SK-N-SH (cell line): Measurements from ENCODE around the gene MYEOV. TPM values are rescaled to one million over a fixed set of nuclear protein-coding genes. Genes with fewer than 3 reads are reported as not detected.
A peak's percentile ranks its signal among the peaks of the same experiment; 100 is the strongest.

Source experiments
- CTCF ChIA-PET: fragments of 300-600, 350-600 bp; formaldehyde crosslinking; extraction: SDS; loops from one replicate; lab custom pipeline; 2021; lab: Yijun Ruan, JAX
- POLR2A ChIA-PET: fragments of 350-600 bp; sonication (Branson Sonifier 250); formaldehyde crosslinking; extraction: SDS; loops from one replicate; lab custom pipeline; 2020; ENCODE audit warnings: antibody characterized with exemption, inconsistent platforms; lab: Yijun Ruan, JAX
- DNase-seq: peaks from one replicate; pipeline ENCODE4 v3.0.0; 2012
- H2AFZ ChIP-seq: fragments of 200-600 bp; sonication (generic); 2 replicates; pipeline ENCODE4 v1.8.1; 2016; ENCODE audit warnings: antibody characterized with exemption, mild to moderate bottlenecking, low read depth
- H3F3A ChIP-seq: fragments of 200-600 bp; sonication (generic); replicated peaks from 2 replicates; pipeline ENCODE3; 2016; ENCODE audit warnings: antibody characterized with exemption, mild to moderate bottlenecking; ENCODE audit not compliant: insufficient read depth
- H3K27ac ChIP-seq, 2 experiments: fragments of 200-500 bp in 1 of 2; fragments of 200-600 bp in 1 of 2; sonication (Bioruptor generic) in 1 of 2; sonication (generic), shearing (Covaris generic) in 1 of 2; 2 replicates each; pipeline versions ENCODE4 v1.5.1 to v1.6.1; 2014 to 2016; ENCODE audit warnings: low read depth in 2 of 2, inconsistent platforms in 1 of 2, low read length in 1 of 2, mild to moderate bottlenecking in 1 of 2, mixed read lengths in 1 of 2
- H3K27me3 ChIP-seq: fragments of 200-600 bp; sonication (generic), shearing (Covaris generic); 2 replicates; pipeline ENCODE4 v1.6.1; 2016; ENCODE audit warnings: mixed run types; ENCODE audit not compliant: insufficient read depth
- H3K36me3 ChIP-seq, 2 experiments: fragments of 200-500 bp in 1 of 2; fragments of 200-600 bp in 1 of 2; sonication (Bioruptor generic) in 1 of 2; sonication (generic) in 1 of 2; replicated peaks in 1 of 2; 2 replicates each; pipeline versions ENCODE3 to v1.5.1; 2014 to 2016; ENCODE audit warnings: low read length in 1 of 2, mild to moderate bottlenecking in 1 of 2; ENCODE audit not compliant: insufficient read depth in 2 of 2, control insufficient read depth in 1 of 2
- H3K4me1 ChIP-seq, 2 experiments: fragments of 200-500 bp in 1 of 2; fragments of 200-600 bp in 1 of 2; sonication (Bioruptor generic) in 1 of 2; sonication (generic), shearing (Covaris generic) in 1 of 2; 2 replicates each; pipeline versions ENCODE4 v1.5.1 to v1.6.1; 2014 to 2016; ENCODE audit warnings: low read depth in 1 of 2, low read length in 1 of 2, mixed run types in 1 of 2; ENCODE audit not compliant: insufficient read depth in 2 of 2, control insufficient read depth in 1 of 2
- H3K4me2 ChIP-seq: fragments of 200-600 bp; sonication (generic), shearing (Covaris generic); 2 replicates; pipeline ENCODE4 v1.6.1; 2017; ENCODE audit warnings: mixed run types
- H3K4me3 ChIP-seq, 2 experiments: fragments of 200-500 bp in 1 of 2; fragments of 200-600 bp in 1 of 2; sonication (Bioruptor generic) in 1 of 2; sonication (generic), shearing (Covaris generic) in 1 of 2; 2 replicates each; pipeline versions ENCODE4 v1.5.1 to v1.8.1; 2014 to 2016; ENCODE audit warnings: low read depth in 2 of 2, inconsistent platforms in 1 of 2, low read length in 1 of 2, mild to moderate bottlenecking in 1 of 2, mixed read lengths in 1 of 2, moderate library complexity in 1 of 2
- H3K79me2 ChIP-seq: fragments of 200-600 bp; sonication (generic); 2 replicates; pipeline ENCODE4 v1.8.1; 2017; ENCODE audit warnings: mild to moderate bottlenecking; ENCODE audit not compliant: insufficient read depth
- H3K9ac ChIP-seq: fragments of 200-600 bp; sonication (generic); 2 replicates; pipeline ENCODE4 v1.6.1; 2017; ENCODE audit warnings: mixed run types
- H3K9me2 ChIP-seq: fragments of 200-600 bp; sonication (generic); 2 replicates; pipeline ENCODE4 v1.6.1; 2017; ENCODE audit warnings: mixed run types
- H3K9me3 ChIP-seq: fragments of 200-600 bp; sonication (generic); 2 replicates; pipeline ENCODE4 v1.6.1; 2017; ENCODE audit warnings: mixed run types, mild to moderate bottlenecking, moderate library complexity
- H4K20me1 ChIP-seq: fragments of 200-600 bp; sonication (generic); 2 replicates; pipeline ENCODE4 v1.6.1; 2017; ENCODE audit warnings: mild to moderate bottlenecking, mixed run types; ENCODE audit not compliant: insufficient read depth
- CTCF ChIP-seq: fragments of 200-600 bp; sonication (generic); IDR thresholded peaks from 2 replicates; pipeline ENCODE4 v1.6.1; 2017; ENCODE audit warnings: antibody characterized with exemption, mild to moderate bottlenecking, moderate library complexity
- EZH2phosphoT487 ChIP-seq: fragments of 200-600 bp; sonication (generic); IDR thresholded peaks from 2 replicates; pipeline ENCODE4 v1.6.1; 2017; ENCODE audit warnings: low read depth, mixed run types, mild to moderate bottlenecking, antibody characterized with exemption, moderate library complexity, borderline replicate concordance
- FOSL2 ChIP-seq: IDR thresholded peaks from 2 replicates; pipeline ENCODE4 v1.4.0; 2012; ENCODE audit warnings: low read depth, mild to moderate bottlenecking, moderate library complexity, borderline replicate concordance
- FOXM1 ChIP-seq: IDR thresholded peaks from 2 replicates; pipeline ENCODE4 v1.4.0; 2012; ENCODE audit warnings: low read depth, mild to moderate bottlenecking
- JUND ChIP-seq: IDR thresholded peaks from 2 replicates; pipeline ENCODE4 v1.4.0; 2012
- MXI1 ChIP-seq: IDR thresholded peaks from 2 replicates; pipeline ENCODE4 v1.6.1; 2012; ENCODE audit warnings: mild to moderate bottlenecking, low read depth, low read length, improper control_type of control experiment
- PBX3 ChIP-seq: IDR thresholded peaks from 2 replicates; pipeline ENCODE4; 2012
- POLR2AphosphoS5 ChIP-seq: IDR thresholded peaks from 2 replicates; pipeline ENCODE4 v1.6.1; 2012; ENCODE audit warnings: low read depth, low read length
- RFX5 ChIP-seq: IDR thresholded peaks from 2 replicates; pipeline ENCODE4 v1.6.1; 2012; ENCODE audit warnings: mild to moderate bottlenecking, improper control_type of control experiment, low read length
- RXRA ChIP-seq: IDR thresholded peaks from 2 replicates; pipeline ENCODE4 v1.4.0; 2012; ENCODE audit warnings: low read depth, mild to moderate bottlenecking, borderline replicate concordance
- SIN3A ChIP-seq: IDR thresholded peaks from 2 replicates; pipeline ENCODE4 v1.6.1; 2012; ENCODE audit warnings: low read depth, mild to moderate bottlenecking, low read length, moderate library complexity, borderline replicate concordance
- SMC3 ChIP-seq: IDR thresholded peaks from 2 replicates; pipeline ENCODE4 v1.6.1; 2012; ENCODE audit warnings: low read depth, low read length, improper control_type of control experiment
- TAF1 ChIP-seq: IDR thresholded peaks from 2 replicates; pipeline ENCODE4 v1.6.1; 2012; ENCODE audit warnings: low read depth, mild to moderate bottlenecking, low read length, moderate library complexity, borderline replicate concordance
- TCF12 ChIP-seq: IDR thresholded peaks from 2 replicates; pipeline ENCODE4 v1.4.0; 2012
- USF1 ChIP-seq: IDR thresholded peaks from 2 replicates; pipeline ENCODE4 v1.4.0; 2012; ENCODE audit warnings: low read depth, borderline replicate concordance
- YY1 ChIP-seq: IDR thresholded peaks from 2 replicates; pipeline ENCODE4 v1.4.0; 2012; ENCODE audit warnings: low read depth, mild to moderate bottlenecking
- ZBTB33 ChIP-seq: IDR thresholded peaks from 2 replicates; pipeline ENCODE4 v1.4.0; 2012; ENCODE audit warnings: low read depth, borderline replicate concordance
- WGBS: methylation state at CpG from one replicate; pipeline ENCODE4 v1.1.6; 2017; ENCODE audit warnings: low lambda C conversion rate; 5-methylcytosine and 5-hydroxymethylcytosine counted together
- polyA plus RNA-seq, 3 experiments: library from polyadenylated mRNA; depleted of rRNA; stranded (reverse); fragments of >200 nt; gene quantifications; 2 replicates each; pipeline ENCODE4 v1.2.3, GENCODE V29; 2012
- TF ChIP-seq, protein P1 (sequence below): IDR thresholded peaks from 2 replicates; pipeline ENCODE4 v1.6.1; 2012; ENCODE audit warnings: mild to moderate bottlenecking, low read depth, low read length, moderate library complexity

Gene MYEOV
- polyA plus RNA-seq, 1 of the 3 experiments (the other 2 are of a cell fraction): 3.0 TPM

DNA sequence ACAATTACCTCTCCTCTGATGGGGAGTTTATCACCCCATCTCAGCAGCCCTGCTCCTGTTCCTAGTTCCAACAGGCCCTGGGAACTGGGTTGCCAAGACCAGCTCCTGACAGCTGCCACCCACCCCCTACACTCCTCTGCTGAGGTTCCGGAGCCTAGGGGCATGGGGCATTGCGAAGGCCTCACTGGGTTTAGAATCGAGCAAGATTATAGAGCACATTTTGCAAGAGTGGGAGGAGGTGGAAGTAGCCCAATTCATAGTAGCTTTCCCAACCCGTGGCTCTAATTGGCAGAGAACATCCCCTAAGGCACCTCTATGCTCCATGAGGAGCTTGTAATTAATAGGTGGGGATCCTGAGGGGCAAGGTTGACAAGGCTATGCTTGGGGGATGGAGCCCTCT is 23.0 kb downstream of the MYEOV start:
- H3K4me1 ChIP-seq: peaks cover 0 to 57% of the 10 kb centered on the region in 2 experiments; a peak in 3 of 4 replicates
- WGBS: 63% methylated on average over 4 of the region's 4 CpGs
- peaks cover 29% of the 10 kb centered on the region for H3F3A ChIP-seq
- H3K79me2 ChIP-seq: peaks cover 12% of the 10 kb centered on the region; the same call in 1 of the 2 replicates
- no peaks in the 10 kb centered on the region for H3K9me2 ChIP-seq
- no peak overlapping the region for H3K4me3 ChIP-seq
- ChIA-PET CTCF (no interaction called here), POLR2A (no interaction called here)
- no peaks in the 10 kb centered on the region for H4K20me1 ChIP-seq
- peak overlapping the region; percentile 24; the same call in 1 of the 2 replicates for H3K9ac ChIP-seq
- H3K36me3 ChIP-seq: no peaks in the 10 kb centered on the region
- H2AFZ ChIP-seq: no peak overlapping the region
- peak overlapping the region in 1 of 2 experiments; percentile 99; a peak in 2 of 4 replicates for H3K27ac ChIP-seq
- H3K9me3 ChIP-seq: no peaks in the 10 kb centered on the region
- TF ChIP-seq EZH2phosphoT487: no peak
- no peak for TF ChIP-seq CTCF
- TF ChIP-seq ZBTB33: no peak
- TF ChIP-seq MXI1: no peak
- TF ChIP-seq PBX3: no peak
- TF ChIP-seq USF1: no peak
- no peak for TF ChIP-seq RFX5
- TF ChIP-seq TCF12: no peak
- TF ChIP-seq RXRA: no peak
- TF ChIP-seq, protein P1, sequence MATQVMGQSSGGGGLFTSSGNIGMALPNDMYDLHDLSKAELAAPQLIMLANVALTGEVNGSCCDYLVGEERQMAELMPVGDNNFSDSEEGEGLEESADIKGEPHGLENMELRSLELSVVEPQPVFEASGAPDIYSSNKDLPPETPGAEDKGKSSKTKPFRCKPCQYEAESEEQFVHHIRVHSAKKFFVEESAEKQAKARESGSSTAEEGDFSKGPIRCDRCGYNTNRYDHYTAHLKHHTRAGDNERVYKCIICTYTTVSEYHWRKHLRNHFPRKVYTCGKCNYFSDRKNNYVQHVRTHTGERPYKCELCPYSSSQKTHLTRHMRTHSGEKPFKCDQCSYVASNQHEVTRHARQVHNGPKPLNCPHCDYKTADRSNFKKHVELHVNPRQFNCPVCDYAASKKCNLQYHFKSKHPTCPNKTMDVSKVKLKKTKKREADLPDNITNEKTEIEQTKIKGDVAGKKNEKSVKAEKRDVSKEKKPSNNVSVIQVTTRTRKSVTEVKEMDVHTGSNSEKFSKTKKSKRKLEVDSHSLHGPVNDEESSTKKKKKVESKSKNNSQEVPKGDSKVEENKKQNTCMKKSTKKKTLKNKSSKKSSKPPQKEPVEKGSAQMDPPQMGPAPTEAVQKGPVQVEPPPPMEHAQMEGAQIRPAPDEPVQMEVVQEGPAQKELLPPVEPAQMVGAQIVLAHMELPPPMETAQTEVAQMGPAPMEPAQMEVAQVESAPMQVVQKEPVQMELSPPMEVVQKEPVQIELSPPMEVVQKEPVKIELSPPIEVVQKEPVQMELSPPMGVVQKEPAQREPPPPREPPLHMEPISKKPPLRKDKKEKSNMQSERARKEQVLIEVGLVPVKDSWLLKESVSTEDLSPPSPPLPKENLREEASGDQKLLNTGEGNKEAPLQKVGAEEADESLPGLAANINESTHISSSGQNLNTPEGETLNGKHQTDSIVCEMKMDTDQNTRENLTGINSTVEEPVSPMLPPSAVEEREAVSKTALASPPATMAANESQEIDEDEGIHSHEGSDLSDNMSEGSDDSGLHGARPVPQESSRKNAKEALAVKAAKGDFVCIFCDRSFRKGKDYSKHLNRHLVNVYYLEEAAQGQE: no peak
- no peak for TF ChIP-seq SMC3
- no peak for TF ChIP-seq TAF1
- TF ChIP-seq YY1: no peak
- no peak for TF ChIP-seq SIN3A
- no peak for TF ChIP-seq POLR2AphosphoS5
- no peak for TF ChIP-seq FOSL2
- TF ChIP-seq FOXM1: no peak
- no peak for TF ChIP-seq JUND
- H3K4me2 ChIP-seq: no peak overlapping the region
- no peaks in the 10 kb centered on the region for H3K27me3 ChIP-seq
- no peak for DNase-seq
